Activated B cell treated with CpG ODN at 0.5 μM for 24 hours (primary cell): ENCODE data around the gene PTPN20. TPM values are rescaled to one million over a fixed set of nuclear protein-coding genes. Genes with fewer than 3 reads are reported as not detected.
"Not testable (repeated sequence)": the region's sequence is repeated elsewhere in the genome, so short reads cannot be mapped to it uniquely, and the experiment has no call there.

Experiments used
- ATAC-seq: fragments of 200-7000 bp; cut with Tn5 transposase; one replicate; pipeline ENCODE4 v1.10.0; 2021; ENCODE audit warnings: low read depth, mild to moderate bottlenecking, moderate library complexity
- CTCF ChIA-PET: fragments of 350-600 bp; sonication (Branson Sonifier 250); formaldehyde crosslinking; loops from one replicate; lab custom pipeline; 2021; ENCODE audit warnings: antibody characterized with exemption; lab: Charles Lee
- POLR2A ChIA-PET: fragments of 350-600 bp; sonication (Branson Sonifier 250); formaldehyde crosslinking; loops from one replicate; lab custom pipeline; 2021; ENCODE audit warnings: antibody characterized with exemption; lab: Charles Lee
- DNase-seq: peaks from one replicate; pipeline ENCODE4 v3.0.0; 2022
- H3K27ac Mint-ChIP-seq: one replicate; pipeline ENCODE4 v1.8.0; 2020; ENCODE audit warnings: mixed read lengths
- H3K27me3 Mint-ChIP-seq: one replicate; pipeline ENCODE4 v1.8.0; 2021; ENCODE audit warnings: mixed read lengths
- H3K36me3 Mint-ChIP-seq: one replicate; pipeline ENCODE4 v1.8.0; 2021; ENCODE audit warnings: low read depth, mixed read lengths
- H3K4me1 Mint-ChIP-seq: one replicate; pipeline ENCODE4 v1.8.0; 2021; ENCODE audit warnings: mixed read lengths
- H3K4me3 Mint-ChIP-seq: one replicate; pipeline ENCODE4 v1.8.0; 2020; ENCODE audit warnings: mild to moderate bottlenecking, mixed read lengths
- H3K9me3 Mint-ChIP-seq: one replicate; pipeline ENCODE4 v1.8.0; 2020; ENCODE audit warnings: mixed read lengths
- intact Hi-C: fragments of 100-400 bp; cut with micrococcal nuclease; formaldehyde crosslinking; loops from one replicate; pipeline ENCODE4 v1.15.1; 2024
- total RNA-seq: library from RNA; stranded (reverse); gene quantifications from 2 replicates; pipeline ENCODE4 v1.2.3, GENCODE V29; 2022

PTPN20 gene
- total RNA-seq: 2.1 and 2.3 TPM in 2 replicates

GRCh38 chr10:46911144-46911876, at the start of gene PTPN20:
Gene PTPN20, plus strand, starts transcription at chr10:46911428. Its CDS starts 21,072 bp downstream, at chr10:46932500.
- intact Hi-C loops, H3K27me3 Mint-ChIP-seq, H3K36me3 Mint-ChIP-seq, H3K9me3 Mint-ChIP-seq, POLR2A ChIA-PET, H3K4me1 Mint-ChIP-seq: not testable (repeated sequence)
- CTCF ChIA-PET: interaction anchor here (0.5 kb wide), 1 partner anchor 375 kb away, joined by 4 read pairs; no protein-coding TSS in a partner anchor
- peak within 1 kb of the TSS; percentile 46 for H3K27ac Mint-ChIP-seq
- peak; percentile 17 for DNase-seq
- H3K4me3 Mint-ChIP-seq: peak within 1 kb of the TSS; percentile 69
- ATAC-seq: peak; percentile 85

GRCh38 chr10:46869716-46870115, 41.5 kb upstream of the PTPN20 start:
- H3K4me1 Mint-ChIP-seq, CTCF ChIA-PET, H3K4me3 Mint-ChIP-seq, H3K27ac Mint-ChIP-seq, POLR2A ChIA-PET, ATAC-seq, H3K9me3 Mint-ChIP-seq, DNase-seq, intact Hi-C loops, H3K36me3 Mint-ChIP-seq, H3K27me3 Mint-ChIP-seq: not testable (repeated sequence)

GRCh38 chr10:46871583-46871982, 39.6 kb upstream of the PTPN20 start:
- CTCF ChIA-PET, H3K4me1 Mint-ChIP-seq, H3K36me3 Mint-ChIP-seq, POLR2A ChIA-PET, intact Hi-C loops, H3K4me3 Mint-ChIP-seq, DNase-seq, H3K27me3 Mint-ChIP-seq, H3K9me3 Mint-ChIP-seq, ATAC-seq, H3K27ac Mint-ChIP-seq: not testable (repeated sequence)

GRCh38 chr10:46875304-46875703, 35.9 kb upstream of the PTPN20 start:
- POLR2A ChIA-PET, H3K36me3 Mint-ChIP-seq, DNase-seq, CTCF ChIA-PET, H3K27me3 Mint-ChIP-seq, H3K27ac Mint-ChIP-seq, H3K9me3 Mint-ChIP-seq, ATAC-seq, intact Hi-C loops, H3K4me1 Mint-ChIP-seq, H3K4me3 Mint-ChIP-seq: not testable (repeated sequence)

- DNase-seq, ATAC-seq, H3K36me3 Mint-ChIP-seq, H3K9me3 Mint-ChIP-seq, H3K27me3 Mint-ChIP-seq, intact Hi-C loops, H3K4me1 Mint-ChIP-seq, H3K27ac Mint-ChIP-seq, CTCF ChIA-PET, H3K4me3 Mint-ChIP-seq, POLR2A ChIA-PET: not testable (repeated sequence)
Observed at GRCh38 chr10:46876773-46877172, 34.5 kb upstream of the PTPN20 start.

GRCh38 chr10:46878761-46879160, 32.5 kb upstream of the PTPN20 start:
- H3K27me3 Mint-ChIP-seq, H3K4me3 Mint-ChIP-seq, H3K36me3 Mint-ChIP-seq, H3K27ac Mint-ChIP-seq, POLR2A ChIA-PET, DNase-seq, intact Hi-C loops, H3K4me1 Mint-ChIP-seq, ATAC-seq, H3K9me3 Mint-ChIP-seq, CTCF ChIA-PET: not testable (repeated sequence)

- intact Hi-C loops, H3K9me3 Mint-ChIP-seq, POLR2A ChIA-PET, CTCF ChIA-PET, H3K36me3 Mint-ChIP-seq, H3K4me1 Mint-ChIP-seq, ATAC-seq, DNase-seq, H3K4me3 Mint-ChIP-seq, H3K27ac Mint-ChIP-seq, H3K27me3 Mint-ChIP-seq: not testable (repeated sequence)
Observed at GRCh38 chr10:46890813-46891611, 20.2 kb upstream of the PTPN20 start.

GRCh38 chr10:46896762-46897692, 14.2 kb upstream of the PTPN20 start:
- CTCF ChIA-PET, H3K4me1 Mint-ChIP-seq, H3K27me3 Mint-ChIP-seq, H3K36me3 Mint-ChIP-seq, H3K4me3 Mint-ChIP-seq, ATAC-seq, H3K27ac Mint-ChIP-seq, intact Hi-C loops, POLR2A ChIA-PET, DNase-seq, H3K9me3 Mint-ChIP-seq: not testable (repeated sequence)

- H3K4me3 Mint-ChIP-seq, H3K36me3 Mint-ChIP-seq, H3K27ac Mint-ChIP-seq, DNase-seq, POLR2A ChIA-PET, ATAC-seq, H3K4me1 Mint-ChIP-seq, intact Hi-C loops, H3K9me3 Mint-ChIP-seq, CTCF ChIA-PET, H3K27me3 Mint-ChIP-seq: not testable (repeated sequence)
Observed at GRCh38 chr10:46901247-46901646, 10.0 kb upstream of the PTPN20 start.

GRCh38 chr10:46903874-46904273, 7.4 kb upstream of the PTPN20 start:
- H3K9me3 Mint-ChIP-seq, DNase-seq, H3K4me3 Mint-ChIP-seq, CTCF ChIA-PET, H3K4me1 Mint-ChIP-seq, H3K27me3 Mint-ChIP-seq, intact Hi-C loops, POLR2A ChIA-PET, H3K27ac Mint-ChIP-seq, H3K36me3 Mint-ChIP-seq, ATAC-seq: not testable (repeated sequence)

GRCh38 chr10:46906359-46906758, 4.9 kb upstream of the PTPN20 start:
- H3K4me1 Mint-ChIP-seq, H3K36me3 Mint-ChIP-seq, H3K27me3 Mint-ChIP-seq, CTCF ChIA-PET, POLR2A ChIA-PET, ATAC-seq, H3K27ac Mint-ChIP-seq, DNase-seq, H3K9me3 Mint-ChIP-seq, intact Hi-C loops, H3K4me3 Mint-ChIP-seq: not testable (repeated sequence)
